Endothelial cell of umbilical vein (primary cell): ENCODE results near the gene PPP1R18. TPM values are rescaled to one million over a fixed set of nuclear protein-coding genes. Genes with fewer than 3 reads are reported as not detected.

Experiments used
- BruUV-seq: library from RNA; stranded (reverse); fragments of 400-500 nt; replicated peaks from 2 replicates; lab custom pipeline; 2021; lab: Mats Ljungman, UMichigan
- CTCF ChIA-PET: fragments of 300-600, 350-600 bp; sonication (Branson Sonifier 250); formaldehyde crosslinking; loops from one replicate; lab custom pipeline; 2021; ENCODE audit warnings: antibody characterized with exemption, inconsistent platforms; lab: Charles Lee
- POLR2A ChIA-PET: fragments of 300-600, 350-600 bp; sonication (Branson Sonifier 250); formaldehyde crosslinking; loops from one replicate; lab custom pipeline; 2021; ENCODE audit warnings: antibody characterized with exemption, inconsistent platforms; lab: Charles Lee
- DNase-seq: peaks from one replicate; pipeline ENCODE4 v3.0.0-alpha.2; 2011; ENCODE audit warnings: low read depth, low spot score
- FAIRE-seq: peaks from 2 replicates; lab custom pipeline; 2011; peaks lifted over from hg19 to GRCh38; lab: Jason Lieb, UNC
- H2AFZ ChIP-seq: 2 replicates; pipeline ENCODE4 v1.6.0; 2012; ENCODE audit warnings: low read depth, low read length, control low read depth, inconsistent platforms
- H3K27ac ChIP-seq: 2 replicates; pipeline ENCODE4 v1.5.1; 2011; ENCODE audit warnings: low read depth, mild to moderate bottlenecking, control low read depth, low read length, moderate library complexity; ENCODE audit not compliant: insufficient read depth
- H3K27me3 ChIP-seq, 2 experiments: 2 replicates each; pipeline versions ENCODE4 v1.6.0 to v1.6.1; 2011; ENCODE audit warnings: low read length in 2 of 2, mixed read lengths in 1 of 2; ENCODE audit not compliant: control insufficient read depth in 2 of 2, insufficient read depth in 2 of 2
- H3K36me3 ChIP-seq, 2 experiments: 2 replicates in 1 of 2; 3 replicates in 1 of 2; pipeline ENCODE4 v1.5.1; 2011; ENCODE audit warnings: low read length in 2 of 2, mild to moderate bottlenecking in 1 of 2, moderate library complexity in 1 of 2; ENCODE audit not compliant: control insufficient read depth in 2 of 2, insufficient read depth in 2 of 2; ENCODE audit errors: extremely low read depth in 1 of 2
- H3K4me1 ChIP-seq: 3 replicates; pipeline ENCODE4 v1.5.1; 2011; ENCODE audit warnings: mild to moderate bottlenecking, low read length; ENCODE audit not compliant: control insufficient read depth, insufficient read depth; ENCODE audit errors: extremely low read depth
- H3K4me2 ChIP-seq: 2 replicates; pipeline ENCODE4 v1.6.1; 2011; ENCODE audit warnings: low read length, control low read depth, mixed read lengths; ENCODE audit not compliant: insufficient read depth
- H3K4me3 ChIP-seq, 3 experiments: fragments of 200-600 bp in 1 of 3; sonication (generic), shearing (Covaris generic) in 1 of 3; replicated peaks in 1 of 3; 2 replicates each; pipeline ENCODE4 v1.5.1; 2011 to 2016; ENCODE audit warnings: control low read depth in 3 of 3, low read length in 3 of 3, mild to moderate bottlenecking in 2 of 3, inconsistent platforms in 1 of 3, low read depth in 1 of 3, moderate library complexity in 1 of 3; ENCODE audit not compliant: insufficient read depth in 1 of 3
- H3K79me2 ChIP-seq: 2 replicates; pipeline ENCODE4 v1.6.0; 2012; ENCODE audit warnings: low read length, inconsistent platforms; ENCODE audit not compliant: control insufficient read depth, insufficient read depth
- H3K9ac ChIP-seq: replicated peaks from 2 replicates; pipeline ENCODE3; 2011; ENCODE audit warnings: low read length, control low read depth; ENCODE audit not compliant: insufficient read depth; ENCODE audit errors: extremely low read depth
- H3K9me1 ChIP-seq: replicated peaks from 3 replicates; pipeline ENCODE4 v1.6.0; 2011; ENCODE audit warnings: mild to moderate bottlenecking, low read length; ENCODE audit not compliant: control insufficient read depth, insufficient read depth; ENCODE audit errors: extremely low read depth
- H3K9me3 ChIP-seq: replicated peaks from 2 replicates; pipeline ENCODE4 v1.5.1; 2012; ENCODE audit warnings: low read length, inconsistent platforms; ENCODE audit not compliant: control insufficient read depth, insufficient read depth
- H4K20me1 ChIP-seq: replicated peaks from 2 replicates; pipeline ENCODE3; 2011; ENCODE audit warnings: mild to moderate bottlenecking, low read length; ENCODE audit not compliant: control insufficient read depth, insufficient read depth; ENCODE audit errors: extremely low read depth
- EZH2 ChIP-seq: IDR thresholded peaks from 2 replicates; pipeline ENCODE4 v1.6.1; 2012; ENCODE audit warnings: borderline replicate concordance, low read depth, mild to moderate bottlenecking, moderate library complexity, low read length, inconsistent platforms; ENCODE audit not compliant: severe bottlenecking
- FOS ChIP-seq: IDR thresholded peaks from 2 replicates; pipeline ENCODE4 v1.6.1; 2011; ENCODE audit warnings: mild to moderate bottlenecking, low read length, moderate library complexity, borderline replicate concordance; ENCODE audit not compliant: insufficient read depth
- GATA2 ChIP-seq: IDR thresholded peaks from 2 replicates; pipeline ENCODE4 v1.7.0; 2011; ENCODE audit warnings: low read depth, mild to moderate bottlenecking, moderate library complexity, mixed read lengths, low read length; ENCODE audit not compliant: insufficient read length, insufficient read depth
- JUN ChIP-seq: IDR thresholded peaks from 2 replicates; pipeline ENCODE4 v1.6.1; 2011; ENCODE audit warnings: borderline replicate concordance, low read depth; ENCODE audit not compliant: insufficient read length, insufficient read depth
- POLR2A ChIP-seq: IDR thresholded peaks from 2 replicates; pipeline ENCODE4 v1.6.1; 2012; ENCODE audit warnings: low read depth, mild to moderate bottlenecking, control low read depth, low read length
- POLR2AphosphoS5 ChIP-seq: IDR thresholded peaks from 2 replicates; pipeline ENCODE4 v1.6.1; 2012; ENCODE audit warnings: low read depth, mild to moderate bottlenecking, control low read depth, low read length, moderate library complexity; ENCODE audit not compliant: insufficient read depth
- dilution Hi-C: fragments of 300-500 bp; cut with MboI; formaldehyde crosslinking; loops from one replicate; pipeline ENCODE4 v1.15.0; 2019; ENCODE audit warnings: low sequenced_read_pairs; ENCODE audit not compliant: extremely low pct_ligation_motif_present
- intact Hi-C: fragments of 100-400 bp; cut with micrococcal nuclease; formaldehyde crosslinking; loops from one replicate; pipeline ENCODE4 v1.10.0; 2022
- polyA plus RNA-seq, 4 experiments: library from polyadenylated mRNA; depleted of rRNA in 3 of 4; stranded (reverse) in 3 of 4; unstranded in 1 of 4; fragments of >200 nt; gene quantifications; 2 replicates each; pipeline versions ENCODE4 v1.2.1 to v1.2.3, GENCODE V29; 2011 to 2012; ENCODE audit warnings: missing spikeins in 1 of 4
- total RNA-seq: library from RNA; stranded (reverse); gene quantifications from 2 replicates; pipeline ENCODE4 v1.2.3, GENCODE V29; 2021
- TF ChIP-seq, protein P1 (sequence below): IDR thresholded peaks from 2 replicates; pipeline ENCODE4 v1.6.1; 2011; ENCODE audit not compliant: insufficient read depth, insufficient read length
- TF ChIP-seq, protein P2 (sequence below), 2 donors: IDR thresholded peaks; 1 replicate in 1 of 2; 2 replicates in 1 of 2; pipeline ENCODE4 v1.5.1; 2011; ENCODE audit warnings: low read length in 2 of 2, mild to moderate bottlenecking in 2 of 2, moderate library complexity in 2 of 2, control low read depth in 1 of 2, inconsistent platforms in 1 of 2, low read depth in 1 of 2; ENCODE audit not compliant: insufficient read depth in 1 of 2; ENCODE audit errors: extremely low read depth in 1 of 2

PPP1R18 gene
- total and polyA plus RNA-seq, 2 donors (not counting 3 experiments of a cell fraction or from before 2014, with no cell fraction given) = 136 to 173 TPM

DNA sequence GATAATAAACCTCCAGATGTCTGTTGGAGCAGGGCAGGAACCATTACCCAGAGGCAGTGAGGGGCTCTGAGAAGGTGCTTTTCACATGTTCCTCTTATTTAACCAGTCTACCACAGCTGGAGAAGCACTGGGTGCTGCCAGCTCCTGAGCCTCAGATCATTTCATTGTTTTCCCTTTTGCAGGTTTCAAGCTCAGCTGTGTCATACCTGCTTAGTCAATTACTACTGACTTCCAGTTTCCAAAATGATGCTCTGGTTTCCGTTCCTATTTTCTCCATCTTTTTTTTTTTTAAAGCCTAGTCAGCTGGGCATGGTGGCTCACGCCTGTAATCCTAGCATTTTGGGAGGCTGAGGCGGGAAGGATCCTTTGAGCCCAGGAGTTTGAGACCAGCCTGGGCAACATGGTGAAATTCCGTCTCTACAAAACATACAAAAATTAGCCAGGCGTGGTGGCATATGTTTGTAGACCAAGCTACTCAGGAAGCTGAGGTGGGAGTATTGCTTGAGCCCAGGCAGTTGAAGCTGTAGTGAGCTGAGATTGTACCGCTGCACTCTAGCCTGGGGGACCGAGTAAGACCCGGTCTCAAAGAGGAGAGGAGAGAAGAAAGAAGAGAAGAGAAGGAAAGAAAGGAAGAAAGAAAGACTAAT lies 49.3 kb upstream of the PPP1R18 start:
- ChIA-PET POLR2A (interaction anchor here (1.3 kb wide), 1 partner anchor 17 kb away, joined by 3 read pairs; no protein-coding TSS in a partner anchor), CTCF (interaction anchor here (0.9 to 2.1 kb wide), 3 partner anchors 57 to 344 kb away, joined by 3 to 4 read pairs (median 3); partner anchors contain the start of gene DHX16)
- dilution Hi-C loops (loop anchor here (25.0 kb wide), 1 partner anchor 152 kb away; the partner anchor contains the start of gene DDR1), intact Hi-C loops (no loop called here)
- peaks cover 5 to 13% of the 10 kb centered on the region in 2 experiments for H3K36me3 ChIP-seq
- H2AFZ ChIP-seq = no peak overlapping the region
- H3K4me2 ChIP-seq = no peak overlapping the region
- no peak overlapping the region for H3K9ac ChIP-seq
- H3K4me3 ChIP-seq = no peak overlapping the region
- H3K9me3 ChIP-seq = no peaks in the 10 kb centered on the region
- peaks cover 23% of the 10 kb centered on the region for H3K79me2 ChIP-seq
- DNase-seq (no peak), FAIRE-seq (no peak)
- H3K27me3 ChIP-seq = no peaks in the 10 kb centered on the region
- TF ChIP-seq POLR2AphosphoS5 (no peak), FOS (no peak), POLR2A (no peak), EZH2 (no peak), GATA2 (no peak), JUN (no peak)
- TF ChIP-seq, protein P1, sequence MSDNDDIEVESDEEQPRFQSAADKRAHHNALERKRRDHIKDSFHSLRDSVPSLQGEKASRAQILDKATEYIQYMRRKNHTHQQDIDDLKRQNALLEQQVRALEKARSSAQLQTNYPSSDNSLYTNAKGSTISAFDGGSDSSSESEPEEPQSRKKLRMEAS = no peak
- TF ChIP-seq, protein P2, sequence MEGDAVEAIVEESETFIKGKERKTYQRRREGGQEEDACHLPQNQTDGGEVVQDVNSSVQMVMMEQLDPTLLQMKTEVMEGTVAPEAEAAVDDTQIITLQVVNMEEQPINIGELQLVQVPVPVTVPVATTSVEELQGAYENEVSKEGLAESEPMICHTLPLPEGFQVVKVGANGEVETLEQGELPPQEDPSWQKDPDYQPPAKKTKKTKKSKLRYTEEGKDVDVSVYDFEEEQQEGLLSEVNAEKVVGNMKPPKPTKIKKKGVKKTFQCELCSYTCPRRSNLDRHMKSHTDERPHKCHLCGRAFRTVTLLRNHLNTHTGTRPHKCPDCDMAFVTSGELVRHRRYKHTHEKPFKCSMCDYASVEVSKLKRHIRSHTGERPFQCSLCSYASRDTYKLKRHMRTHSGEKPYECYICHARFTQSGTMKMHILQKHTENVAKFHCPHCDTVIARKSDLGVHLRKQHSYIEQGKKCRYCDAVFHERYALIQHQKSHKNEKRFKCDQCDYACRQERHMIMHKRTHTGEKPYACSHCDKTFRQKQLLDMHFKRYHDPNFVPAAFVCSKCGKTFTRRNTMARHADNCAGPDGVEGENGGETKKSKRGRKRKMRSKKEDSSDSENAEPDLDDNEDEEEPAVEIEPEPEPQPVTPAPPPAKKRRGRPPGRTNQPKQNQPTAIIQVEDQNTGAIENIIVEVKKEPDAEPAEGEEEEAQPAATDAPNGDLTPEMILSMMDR (IDR thresholded peaks at IDR 0.05; ENCODE audit: extremely low read depth in 1 of 2, insufficient read depth in 1 of 2, low read depth in 1 of 2, low read length in 2 of 2) = no peak
- no TSS peak for BruUV-seq
- peaks cover 34% of the 10 kb centered on the region for H3K4me1 ChIP-seq
- H3K9me1 ChIP-seq = no peaks in the 10 kb centered on the region
- H3K27ac ChIP-seq = no peak overlapping the region
- no peaks in the 10 kb centered on the region for H4K20me1 ChIP-seq
